Measurements from ENCODE around the gene LCOR. TPM values are rescaled to one million over a fixed set of nuclear protein-coding genes. Genes with fewer than 3 reads are reported as not detected.

The LCOR gene
- total and polyA plus RNA-seq, 2 of the 13 experiments (the other 11 are each of a cell fraction or from before 2014, with no cell fraction given), result 12.4 to 23.7 TPM

DNA sequence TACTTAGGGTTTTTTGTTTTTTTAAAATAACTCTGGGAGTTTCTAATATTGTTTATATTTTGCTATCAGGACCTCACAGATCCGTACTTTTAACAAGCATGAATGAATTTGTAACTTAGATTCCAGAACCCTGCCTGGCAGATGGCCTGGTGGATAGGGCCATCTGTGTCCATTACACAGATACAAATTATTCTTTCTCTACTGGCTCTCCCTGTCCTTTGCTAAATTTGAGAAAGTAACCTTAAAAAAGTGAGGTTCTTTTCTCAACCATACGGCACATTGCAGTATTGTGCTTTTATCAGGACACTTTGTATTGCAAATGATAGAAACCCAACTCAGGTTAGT, 26.6 kb downstream of the LCOR start:
- Histone ChIP-seq H3K4me1 (ENCODE audit: insufficient read depth, low read length) (peaks cover 50% of the 10 kb centered on the region), H3K4me3 (replicated peaks in 1 of 3; ENCODE audit: insufficient read depth in 1 of 3, low read depth in 2 of 3, low read length in 3 of 3) (no peak overlapping the region), H4K20me1 (ENCODE audit: insufficient read depth, low read length) (peaks cover 10% of the 10 kb centered on the region), H3K79me2 (ENCODE audit: insufficient read depth, low read length) (peaks cover 86% of the 10 kb centered on the region), H3K27me3 (ENCODE audit: control insufficient read depth in 1 of 2, insufficient read depth in 2 of 2, low read length in 2 of 2) (no peaks in the 10 kb centered on the region), H3K9me3 (ENCODE audit: low read length) (no peaks in the 10 kb centered on the region), H3K9ac (ENCODE audit: insufficient read depth, low read depth, low read length) (no peak overlapping the region), H2AFZ (ENCODE audit: low read length) (no peak overlapping the region), H3K27ac (ENCODE audit: extremely low read length, insufficient read depth, low read length) (no peak overlapping the region), H3K4me2 (ENCODE audit: low read depth, low read length) (no peak overlapping the region), H3K36me3 (replicated peaks in 1 of 2; ENCODE audit: control insufficient read depth in 1 of 2, insufficient read depth in 2 of 2, low read length in 2 of 2) (peaks cover 4 to 14% of the 10 kb centered on the region in 2 experiments; a peak in 4 of 5 replicates)
- no TSS peak for BruUV-seq (replicated peaks)
- 93% methylated on average over 2 of the region's 2 CpGs for WGBS (ENCODE audit: low lambda C conversion rate)
- ChIA-PET POLR2A (no interaction called here), CTCF (ENCODE audit: low intra/inter-chr PET ratio, low total read pairs) (no interaction called here)
- in situ Hi-C loops (cut with HindIII; ENCODE audit: extremely low pct_ligation_motif_present, low pct_unique_long_range_greater_than_20kb) (no loop called here), intact Hi-C loops (cut with micrococcal nuclease; ENCODE audit: unreplicated experiment) (no loop called here)
- TF ChIP-seq, protein P1, sequence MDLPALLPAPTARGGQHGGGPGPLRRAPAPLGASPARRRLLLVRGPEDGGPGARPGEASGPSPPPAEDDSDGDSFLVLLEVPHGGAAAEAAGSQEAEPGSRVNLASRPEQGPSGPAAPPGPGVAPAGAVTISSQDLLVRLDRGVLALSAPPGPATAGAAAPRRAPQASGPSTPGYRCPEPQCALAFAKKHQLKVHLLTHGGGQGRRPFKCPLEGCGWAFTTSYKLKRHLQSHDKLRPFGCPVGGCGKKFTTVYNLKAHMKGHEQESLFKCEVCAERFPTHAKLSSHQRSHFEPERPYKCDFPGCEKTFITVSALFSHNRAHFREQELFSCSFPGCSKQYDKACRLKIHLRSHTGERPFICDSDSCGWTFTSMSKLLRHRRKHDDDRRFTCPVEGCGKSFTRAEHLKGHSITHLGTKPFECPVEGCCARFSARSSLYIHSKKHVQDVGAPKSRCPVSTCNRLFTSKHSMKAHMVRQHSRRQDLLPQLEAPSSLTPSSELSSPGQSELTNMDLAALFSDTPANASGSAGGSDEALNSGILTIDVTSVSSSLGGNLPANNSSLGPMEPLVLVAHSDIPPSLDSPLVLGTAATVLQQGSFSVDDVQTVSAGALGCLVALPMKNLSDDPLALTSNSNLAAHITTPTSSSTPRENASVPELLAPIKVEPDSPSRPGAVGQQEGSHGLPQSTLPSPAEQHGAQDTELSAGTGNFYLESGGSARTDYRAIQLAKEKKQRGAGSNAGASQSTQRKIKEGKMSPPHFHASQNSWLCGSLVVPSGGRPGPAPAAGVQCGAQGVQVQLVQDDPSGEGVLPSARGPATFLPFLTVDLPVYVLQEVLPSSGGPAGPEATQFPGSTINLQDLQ (CRISPR knock-in tag; IDR thresholded peaks at IDR 0.05), result no peak
- TF ChIP-seq FOXA1 (IDR thresholded peaks at IDR 0.05) (no peak), FOXA1 (CRISPR knock-in tag; IDR thresholded peaks at IDR 0.05) (no peak), ZNF672 (CRISPR knock-in tag; IDR thresholded peaks at IDR 0.05) (no peak), MIER3 (CRISPR knock-in tag; IDR thresholded peaks at IDR 0.05; ENCODE audit: borderline replicate concordance) (no peak), ADNP (CRISPR knock-in tag; IDR thresholded peaks at IDR 0.05) (no peak), MEIS2 (CRISPR knock-in tag; IDR thresholded peaks at IDR 0.05) (no peak), MATR3 (CRISPR knock-in tag; IDR thresholded peaks at IDR 0.05) (no peak), SMC3 (IDR thresholded peaks at IDR 0.05; ENCODE audit: low read length) (no peak), LCORL (IDR thresholded peaks at IDR 0.05) (no peak), LCORL (CRISPR knock-in tag; IDR thresholded peaks at IDR 0.05) (no peak)
- TF ChIP-seq, protein P2, sequence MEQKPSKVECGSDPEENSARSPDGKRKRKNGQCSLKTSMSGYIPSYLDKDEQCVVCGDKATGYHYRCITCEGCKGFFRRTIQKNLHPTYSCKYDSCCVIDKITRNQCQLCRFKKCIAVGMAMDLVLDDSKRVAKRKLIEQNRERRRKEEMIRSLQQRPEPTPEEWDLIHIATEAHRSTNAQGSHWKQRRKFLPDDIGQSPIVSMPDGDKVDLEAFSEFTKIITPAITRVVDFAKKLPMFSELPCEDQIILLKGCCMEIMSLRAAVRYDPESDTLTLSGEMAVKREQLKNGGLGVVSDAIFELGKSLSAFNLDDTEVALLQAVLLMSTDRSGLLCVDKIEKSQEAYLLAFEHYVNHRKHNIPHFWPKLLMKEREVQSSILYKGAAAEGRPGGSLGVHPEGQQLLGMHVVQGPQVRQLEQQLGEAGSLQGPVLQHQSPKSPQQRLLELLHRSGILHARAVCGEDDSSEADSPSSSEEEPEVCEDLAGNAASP (CRISPR knock-in tag; IDR thresholded peaks at IDR 0.05; ENCODE audit: borderline replicate concordance), result no peak
- TF ChIP-seq, protein P3, sequence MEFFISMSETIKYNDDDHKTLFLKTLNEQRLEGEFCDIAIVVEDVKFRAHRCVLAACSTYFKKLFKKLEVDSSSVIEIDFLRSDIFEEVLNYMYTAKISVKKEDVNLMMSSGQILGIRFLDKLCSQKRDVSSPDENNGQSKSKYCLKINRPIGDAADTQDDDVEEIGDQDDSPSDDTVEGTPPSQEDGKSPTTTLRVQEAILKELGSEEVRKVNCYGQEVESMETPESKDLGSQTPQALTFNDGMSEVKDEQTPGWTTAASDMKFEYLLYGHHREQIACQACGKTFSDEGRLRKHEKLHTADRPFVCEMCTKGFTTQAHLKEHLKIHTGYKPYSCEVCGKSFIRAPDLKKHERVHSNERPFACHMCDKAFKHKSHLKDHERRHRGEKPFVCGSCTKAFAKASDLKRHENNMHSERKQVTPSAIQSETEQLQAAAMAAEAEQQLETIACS (CRISPR knock-in tag; IDR thresholded peaks at IDR 0.05), result no peak
- TF ChIP-seq, protein P4, sequence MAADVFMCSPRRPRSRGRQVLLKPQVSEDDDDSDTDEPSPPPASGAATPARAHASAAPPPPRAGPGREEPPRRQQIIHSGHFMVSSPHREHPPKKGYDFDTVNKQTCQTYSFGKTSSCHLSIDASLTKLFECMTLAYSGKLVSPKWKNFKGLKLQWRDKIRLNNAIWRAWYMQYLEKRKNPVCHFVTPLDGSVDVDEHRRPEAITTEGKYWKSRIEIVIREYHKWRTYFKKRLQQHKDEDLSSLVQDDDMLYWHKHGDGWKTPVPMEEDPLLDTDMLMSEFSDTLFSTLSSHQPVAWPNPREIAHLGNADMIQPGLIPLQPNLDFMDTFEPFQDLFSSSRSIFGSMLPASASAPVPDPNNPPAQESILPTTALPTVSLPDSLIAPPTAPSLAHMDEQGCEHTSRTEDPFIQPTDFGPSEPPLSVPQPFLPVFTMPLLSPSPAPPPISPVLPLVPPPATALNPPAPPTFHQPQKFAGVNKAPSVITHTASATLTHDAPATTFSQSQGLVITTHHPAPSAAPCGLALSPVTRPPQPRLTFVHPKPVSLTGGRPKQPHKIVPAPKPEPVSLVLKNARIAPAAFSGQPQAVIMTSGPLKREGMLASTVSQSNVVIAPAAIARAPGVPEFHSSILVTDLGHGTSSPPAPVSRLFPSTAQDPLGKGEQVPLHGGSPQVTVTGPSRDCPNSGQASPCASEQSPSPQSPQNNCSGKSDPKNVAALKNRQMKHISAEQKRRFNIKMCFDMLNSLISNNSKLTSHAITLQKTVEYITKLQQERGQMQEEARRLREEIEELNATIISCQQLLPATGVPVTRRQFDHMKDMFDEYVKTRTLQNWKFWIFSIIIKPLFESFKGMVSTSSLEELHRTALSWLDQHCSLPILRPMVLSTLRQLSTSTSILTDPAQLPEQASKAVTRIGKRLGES (CRISPR knock-in tag; IDR thresholded peaks at IDR 0.05; ENCODE audit: borderline replicate concordance), result no peak
- TF ChIP-seq, protein P5, sequence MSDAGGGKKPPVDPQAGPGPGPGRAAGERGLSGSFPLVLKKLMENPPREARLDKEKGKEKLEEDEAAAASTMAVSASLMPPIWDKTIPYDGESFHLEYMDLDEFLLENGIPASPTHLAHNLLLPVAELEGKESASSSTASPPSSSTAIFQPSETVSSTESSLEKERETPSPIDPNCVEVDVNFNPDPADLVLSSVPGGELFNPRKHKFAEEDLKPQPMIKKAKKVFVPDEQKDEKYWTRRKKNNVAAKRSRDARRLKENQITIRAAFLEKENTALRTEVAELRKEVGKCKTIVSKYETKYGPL (CRISPR knock-in tag; IDR thresholded peaks at IDR 0.05), result no peak
- FAIRE-seq (no peak), DNase-seq (ENCODE audit: low spot score) (no peak), ATAC-seq (no peak)
